Measurements from ENCODE around the gene SETD1B.

The SETD1B gene

GRCh38 chr12:121825041-121825523 lies 21.3 kb downstream of the SETD1B start:
- Histone ChIP-seq H3K79me2 (ENCODE audit: insufficient read depth, low read length) (peaks cover 6% of the 10 kb centered on the region), H4K20me1 (ENCODE audit: insufficient read depth, low read length) (peaks cover 34% of the 10 kb centered on the region), H3K36me3 (ENCODE audit: insufficient read depth, low read length) (peaks cover 92% of the 10 kb centered on the region), H2AFZ (ENCODE audit: low read depth, low read length) (no peak overlapping the region), H3K4me2 (ENCODE audit: insufficient read depth, low read length) (no peak overlapping the region), H3K4me3 (ENCODE audit: low read depth in 1 of 2, low read length in 2 of 2) (no peak overlapping the region), H3K27me3 (ENCODE audit: insufficient read depth, low read length, poor library complexity) (no peaks in the 10 kb centered on the region), H3K27ac (ENCODE audit: low read length) (no peak overlapping the region), H3K9me3 (ENCODE audit: insufficient read depth, low read length, severe bottlenecking) (no peaks in the 10 kb centered on the region), H3K9ac (ENCODE audit: low read depth, low read length) (no peak overlapping the region), H3K4me1 (ENCODE audit: insufficient read depth, low read length) (no peaks in the 10 kb centered on the region)
- no peak for TF ChIP-seq EZH2 (IDR thresholded peaks at IDR 0.05; ENCODE audit: borderline replicate concordance, low read depth, low read length, severe bottlenecking)
- TF ChIP-seq, protein P1, sequence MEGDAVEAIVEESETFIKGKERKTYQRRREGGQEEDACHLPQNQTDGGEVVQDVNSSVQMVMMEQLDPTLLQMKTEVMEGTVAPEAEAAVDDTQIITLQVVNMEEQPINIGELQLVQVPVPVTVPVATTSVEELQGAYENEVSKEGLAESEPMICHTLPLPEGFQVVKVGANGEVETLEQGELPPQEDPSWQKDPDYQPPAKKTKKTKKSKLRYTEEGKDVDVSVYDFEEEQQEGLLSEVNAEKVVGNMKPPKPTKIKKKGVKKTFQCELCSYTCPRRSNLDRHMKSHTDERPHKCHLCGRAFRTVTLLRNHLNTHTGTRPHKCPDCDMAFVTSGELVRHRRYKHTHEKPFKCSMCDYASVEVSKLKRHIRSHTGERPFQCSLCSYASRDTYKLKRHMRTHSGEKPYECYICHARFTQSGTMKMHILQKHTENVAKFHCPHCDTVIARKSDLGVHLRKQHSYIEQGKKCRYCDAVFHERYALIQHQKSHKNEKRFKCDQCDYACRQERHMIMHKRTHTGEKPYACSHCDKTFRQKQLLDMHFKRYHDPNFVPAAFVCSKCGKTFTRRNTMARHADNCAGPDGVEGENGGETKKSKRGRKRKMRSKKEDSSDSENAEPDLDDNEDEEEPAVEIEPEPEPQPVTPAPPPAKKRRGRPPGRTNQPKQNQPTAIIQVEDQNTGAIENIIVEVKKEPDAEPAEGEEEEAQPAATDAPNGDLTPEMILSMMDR (IDR thresholded peaks at IDR 0.05; ENCODE audit: borderline replicate concordance, extremely low read depth, low read length, poor library complexity, severe bottlenecking): no peak
- DNase-seq (no peak), ATAC-seq (ENCODE audit: insufficient read depth, low read depth) (peak; percentile 34; the same call in 2 of the 3 replicates)

DNA sequence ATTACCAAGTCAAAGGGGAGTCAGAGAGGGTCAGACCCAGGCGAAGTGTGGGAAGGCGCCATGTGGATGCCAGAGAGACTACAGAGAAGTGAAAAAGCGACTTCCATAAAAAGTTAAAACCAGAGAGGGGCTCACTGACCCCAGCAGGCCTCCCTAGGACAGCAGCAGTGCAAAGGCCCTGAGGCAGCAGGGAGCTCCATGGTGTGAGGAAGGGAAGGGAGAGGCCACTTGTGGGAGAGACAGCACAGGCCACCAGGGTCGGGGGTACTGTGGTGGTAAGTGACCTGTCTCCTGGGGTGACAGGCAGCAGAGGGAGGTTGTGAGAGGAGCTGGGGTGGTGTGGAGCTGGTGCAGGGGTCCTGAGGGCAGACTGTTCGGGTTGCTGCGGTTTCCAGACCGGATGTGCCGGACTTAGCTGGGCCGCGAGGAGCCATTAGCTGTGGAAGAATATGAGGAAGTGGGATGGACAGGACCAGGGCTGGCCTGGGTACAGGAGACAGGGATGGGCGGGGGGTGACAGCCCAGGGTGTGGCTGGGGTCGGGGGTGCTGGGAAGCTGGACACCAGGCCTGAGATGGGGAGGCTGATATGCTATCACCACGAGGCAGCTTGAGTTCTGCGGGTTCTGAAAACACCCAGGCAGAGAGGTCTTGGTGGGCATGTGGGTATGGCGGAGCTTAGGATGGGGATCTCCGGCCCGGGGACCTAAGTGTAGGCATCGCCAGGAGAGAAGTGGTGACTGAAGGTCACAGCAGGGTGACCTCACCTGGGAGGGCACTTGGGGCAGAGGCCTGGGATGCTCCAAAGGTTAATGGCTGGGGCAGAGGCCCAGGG lies 22.7 kb downstream of the SETD1B start:
- H2AFZ ChIP-seq (ENCODE audit: low read depth, low read length): no peak overlapping the region
- ATAC-seq (ENCODE audit: insufficient read depth, low read depth): no peak
- H3K4me2 ChIP-seq (ENCODE audit: insufficient read depth, low read length): no peak overlapping the region
- no peak overlapping the region for H3K27ac ChIP-seq (ENCODE audit: low read length)
- TF ChIP-seq, protein P1 (IDR thresholded peaks at IDR 0.05; ENCODE audit: borderline replicate concordance, extremely low read depth, low read length, poor library complexity, severe bottlenecking): no peak
- TF ChIP-seq EZH2 (IDR thresholded peaks at IDR 0.05; ENCODE audit: borderline replicate concordance, low read depth, low read length, severe bottlenecking): no peak
- H3K9ac ChIP-seq (ENCODE audit: low read depth, low read length): no peak overlapping the region
- H3K9me3 ChIP-seq (ENCODE audit: insufficient read depth, low read length, severe bottlenecking): no peaks in the 10 kb centered on the region
- H3K79me2 ChIP-seq (ENCODE audit: insufficient read depth, low read length): peaks cover 4% of the 10 kb centered on the region; the same call in 1 of the 2 replicates
- H3K27me3 ChIP-seq (ENCODE audit: insufficient read depth, low read length, poor library complexity): no peaks in the 10 kb centered on the region
- H3K4me1 ChIP-seq (ENCODE audit: insufficient read depth, low read length): no peaks in the 10 kb centered on the region
- no peak overlapping the region for H3K4me3 ChIP-seq (ENCODE audit: low read depth in 1 of 2, low read length in 2 of 2)
- no peak for DNase-seq
- H3K36me3 ChIP-seq (ENCODE audit: insufficient read depth, low read length): peaks cover 92% of the 10 kb centered on the region
- peaks cover 34% of the 10 kb centered on the region for H4K20me1 ChIP-seq (ENCODE audit: insufficient read depth, low read length)

DNA sequence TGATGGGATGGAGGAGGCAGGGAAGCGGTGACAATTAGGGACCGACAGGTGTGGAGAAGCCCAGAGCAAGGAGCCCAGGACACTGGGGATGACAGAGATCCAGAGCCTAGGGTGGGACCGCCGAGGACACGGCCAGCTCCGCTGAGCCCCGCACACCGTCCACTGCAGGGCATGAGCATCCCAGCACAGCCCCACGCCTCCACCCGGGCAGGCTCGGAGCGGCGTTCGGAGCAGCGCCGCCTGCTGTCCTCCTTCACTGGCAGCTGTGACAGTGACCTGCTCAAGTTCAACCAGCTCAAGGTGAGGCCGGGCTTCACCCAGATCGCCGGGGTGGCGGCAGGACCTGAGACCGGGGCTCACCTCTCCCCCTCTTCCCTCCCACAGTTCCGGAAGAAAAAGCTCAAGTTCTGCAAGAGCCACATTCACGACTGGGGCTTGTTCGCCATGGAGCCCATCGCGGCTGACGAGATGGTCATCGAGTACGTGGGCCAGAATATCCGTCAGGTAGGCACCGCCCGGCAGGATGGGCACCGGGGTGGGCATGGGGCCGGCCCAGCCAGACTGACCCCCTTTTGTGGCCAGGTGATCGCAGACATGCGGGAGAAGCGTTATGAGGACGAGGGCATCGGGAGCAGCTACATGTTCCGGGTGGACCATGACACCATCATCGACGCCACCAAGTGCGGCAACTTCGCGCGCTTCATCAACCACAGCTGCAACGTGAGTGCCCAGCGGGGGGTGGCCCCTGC lies 23.7 kb downstream of the SETD1B start:
- DNase-seq: no peak
- Histone ChIP-seq H3K36me3 (ENCODE audit: insufficient read depth, low read length) (peaks cover 88% of the 10 kb centered on the region), H3K79me2 (ENCODE audit: insufficient read depth, low read length) (peaks cover 4% of the 10 kb centered on the region; the same call in 1 of the 2 replicates), H4K20me1 (ENCODE audit: insufficient read depth, low read length) (peaks cover 29% of the 10 kb centered on the region), H3K27ac (ENCODE audit: low read length) (no peak overlapping the region), H3K4me3 (ENCODE audit: low read depth in 1 of 2, low read length in 2 of 2) (no peak overlapping the region), H3K9ac (ENCODE audit: low read depth, low read length) (no peak overlapping the region), H3K27me3 (ENCODE audit: insufficient read depth, low read length, poor library complexity) (no peaks in the 10 kb centered on the region), H3K9me3 (ENCODE audit: insufficient read depth, low read length, severe bottlenecking) (no peaks in the 10 kb centered on the region), H3K4me2 (ENCODE audit: insufficient read depth, low read length) (no peak overlapping the region), H3K4me1 (ENCODE audit: insufficient read depth, low read length) (no peaks in the 10 kb centered on the region), H2AFZ (ENCODE audit: low read depth, low read length) (no peak overlapping the region)
- no peak for ATAC-seq (ENCODE audit: insufficient read depth, low read depth)
- TF ChIP-seq, protein P1 (IDR thresholded peaks at IDR 0.05; ENCODE audit: borderline replicate concordance, extremely low read depth, low read length, poor library complexity, severe bottlenecking): no peak
- TF ChIP-seq EZH2 (IDR thresholded peaks at IDR 0.05; ENCODE audit: borderline replicate concordance, low read depth, low read length, severe bottlenecking): no peak

Measured in DND-41 (cell line).